ENCODE measurements around the gene CBFA2T2. TPM values are rescaled to one million over a fixed set of nuclear protein-coding genes. Genes with fewer than 3 reads are reported as not detected.

The CBFA2T2 gene
- total RNA-seq, 1 experiment from 2014 or later: 13.1 TPM

- CTCF ChIA-PET: interaction anchor here (0.6 to 1.0 kb wide), 5 partner anchors 10 to 200 kb away, joined by 3 to 11 read pairs (median 6); no protein-coding TSS in a partner anchor
- BruUV-seq (replicated peaks): no TSS peak
- DNase-seq (ENCODE audit: low spot score): peak; percentile 79
Observed at GRCh38 chr20:33653218-33653899, 163.5 kb downstream of the CBFA2T2 start.

GRCh38 chr20:33653900-33654596, 164.2 kb downstream of the CBFA2T2 start:
- no peak for DNase-seq (ENCODE audit: low spot score)
- Histone ChIP-seq H3K27me3 (replicated peaks; ENCODE audit: insufficient read depth, low read depth, low read length, poor library complexity) (no peaks in the 10 kb centered on the region), H3K36me3 (ENCODE audit: insufficient read depth, low read length, poor library complexity, severe bottlenecking) (peaks cover 12% of the 10 kb centered on the region), H3K4me1 (ENCODE audit: insufficient read depth, low read length, poor library complexity, severe bottlenecking) (no peaks in the 10 kb centered on the region), H3K9me3 (ENCODE audit: low read depth, low read length, poor library complexity, severe bottlenecking) (no peaks in the 10 kb centered on the region), H3K4me3 (ENCODE audit: low read depth, low read length, poor library complexity, severe bottlenecking) (no peak overlapping the region), H3K27ac (ENCODE audit: low read depth, low read length, poor library complexity, severe bottlenecking) (no peak overlapping the region)
- intact Hi-C loops (cut with micrococcal nuclease; ENCODE audit: unreplicated experiment): loop anchor here (1.0 to 2.0 kb wide), 2 partner anchors 197 to 238 kb away; no protein-coding TSS in a partner anchor
- ChIA-PET POLR2A (ENCODE audit: low non-redundant PET) (interaction anchor here (0.6 kb wide), 1 partner anchor 9 kb away, joined by 3 read pairs; no protein-coding TSS in a partner anchor), CTCF (interaction anchor here (0.6 to 1.0 kb wide), 4 partner anchors 9 to 201 kb away, joined by 3 to 11 read pairs (median 7); no protein-coding TSS in a partner anchor)
- no TSS peak for BruUV-seq (replicated peaks)
- no peak for TF ChIP-seq CTCF (conservative IDR thresholded peaks at IDR 0.05; ENCODE audit: low read depth, low read length)

More at GRCh38 chr20:33653218-33653899, 163.5 kb downstream of the CBFA2T2 start:
- H3K4me1 ChIP-seq (ENCODE audit: insufficient read depth, low read length, poor library complexity, severe bottlenecking): no peaks in the 10 kb centered on the region
- intact Hi-C loops (cut with micrococcal nuclease; ENCODE audit: unreplicated experiment): loop anchor here (1.0 to 2.0 kb wide), 2 partner anchors 197 to 237 kb away; no protein-coding TSS in a partner anchor
- no peak overlapping the region for H3K4me3 ChIP-seq (ENCODE audit: low read depth, low read length, poor library complexity, severe bottlenecking)
- no peak overlapping the region for H3K27ac ChIP-seq (ENCODE audit: low read depth, low read length, poor library complexity, severe bottlenecking)
- no peaks in the 10 kb centered on the region for H3K9me3 ChIP-seq (ENCODE audit: low read depth, low read length, poor library complexity, severe bottlenecking)
- peaks cover 8% of the 10 kb centered on the region for H3K36me3 ChIP-seq (ENCODE audit: insufficient read depth, low read length, poor library complexity, severe bottlenecking)
- TF ChIP-seq EZH2 (IDR thresholded peaks at IDR 0.05; ENCODE audit: borderline replicate concordance, low read depth, low read length, poor library complexity, severe bottlenecking) (no peak), CTCF (conservative IDR thresholded peaks at IDR 0.05; ENCODE audit: low read depth, low read length) (peak; percentile 87)
- POLR2A ChIA-PET (ENCODE audit: low non-redundant PET): interaction anchor here (0.6 kb wide), 1 partner anchor 10 kb away, joined by 3 read pairs; no protein-coding TSS in a partner anchor
- no peaks in the 10 kb centered on the region for H3K27me3 ChIP-seq (replicated peaks; ENCODE audit: insufficient read depth, low read depth, low read length, poor library complexity)

GRCh38 chr20:33654680-33655161, 164.8 kb downstream of the CBFA2T2 start:
- no peak overlapping the region for H3K27ac ChIP-seq (ENCODE audit: low read depth, low read length, poor library complexity, severe bottlenecking)
- no TSS peak for BruUV-seq (replicated peaks)
- TF ChIP-seq EZH2 (IDR thresholded peaks at IDR 0.05; ENCODE audit: borderline replicate concordance, low read depth, low read length, poor library complexity, severe bottlenecking) (no peak), CTCF (conservative IDR thresholded peaks at IDR 0.05; ENCODE audit: low read depth, low read length) (no peak)
- no peak overlapping the region for H3K4me3 ChIP-seq (ENCODE audit: low read depth, low read length, poor library complexity, severe bottlenecking)
- ChIA-PET POLR2A (ENCODE audit: low non-redundant PET) (no interaction called here), CTCF (interaction anchor here (0.6 kb wide), 1 partner anchor 51 kb away, joined by 5 read pairs; no protein-coding TSS in a partner anchor)
- no peaks in the 10 kb centered on the region for H3K4me1 ChIP-seq (ENCODE audit: insufficient read depth, low read length, poor library complexity, severe bottlenecking)
- no peak for DNase-seq (ENCODE audit: low spot score)
- intact Hi-C loops (cut with micrococcal nuclease; ENCODE audit: unreplicated experiment): no loop called here
- no peaks in the 10 kb centered on the region for H3K27me3 ChIP-seq (replicated peaks; ENCODE audit: insufficient read depth, low read depth, low read length, poor library complexity)
- no peaks in the 10 kb centered on the region for H3K9me3 ChIP-seq (ENCODE audit: low read depth, low read length, poor library complexity, severe bottlenecking)
- peaks cover 16% of the 10 kb centered on the region for H3K36me3 ChIP-seq (ENCODE audit: insufficient read depth, low read length, poor library complexity, severe bottlenecking)

Measured in A673 (cell line).